T-helper 17 cell (primary cell): Measurements from ENCODE around the gene TMCC2. TPM values are rescaled to one million over a fixed set of nuclear protein-coding genes. Genes with fewer than 3 reads are reported as not detected.
A peak's percentile ranks its signal among the peaks of the same experiment; 100 is the strongest.

Experiments
- ATAC-seq: fragments of 150-1000 bp; cut with Tn5 transposase; 2 replicates; pipeline ENCODE4 v1.10.0; 2021; ENCODE audit warnings: mild to moderate bottlenecking, moderate library complexity
- DNase-seq, 3 donors: peaks; one replicate each; pipeline versions ENCODE4 v3.0.0 to v3.0.0-alpha.2; 2020 to 2021
- H3K9me3 ChIP-seq: one replicate; pipeline ENCODE4 v1.7.0; 2013; ENCODE audit warnings: low read length, mild to moderate bottlenecking; ENCODE audit not compliant: control insufficient read depth, poor library complexity, severe bottlenecking
- H3K27ac Mint-ChIP-seq: one replicate; pipeline ENCODE4 v1.8.0; 2022; ENCODE audit warnings: mild to moderate bottlenecking, moderate library complexity, mixed read lengths
- H3K27me3 Mint-ChIP-seq: one replicate; pipeline ENCODE4 v1.8.0; 2022; ENCODE audit warnings: mixed read lengths
- H3K36me3 Mint-ChIP-seq: one replicate; pipeline ENCODE4 v1.8.0; 2022; ENCODE audit warnings: low read depth, mixed read lengths
- H3K4me1 Mint-ChIP-seq: one replicate; pipeline ENCODE4 v1.8.0; 2022; ENCODE audit warnings: mild to moderate bottlenecking, mixed read lengths
- H3K4me3 Mint-ChIP-seq: one replicate; pipeline ENCODE4 v1.8.0; 2022; ENCODE audit warnings: mild to moderate bottlenecking, moderate library complexity, mixed read lengths
- total RNA-seq, 4 donors: library from RNA in 2 of 4; stranded (reverse) in 2 of 4; gene quantifications; one replicate each; pipeline ENCODE4 v1.2.3 and lab custom pipeline; 2022 to 2026

The TMCC2 gene
- total RNA-seq, 2 donors from 2014 or later, result 0.65 to 10.2 TPM

GRCh38 chr1:205262731-205263171 is 35.0 kb downstream of the TMCC2 start:
- H3K27ac Mint-ChIP-seq, result no peak overlapping the region
- DNase-seq (no peak), ATAC-seq (no peak)
- H3K9me3 ChIP-seq, result no peaks in the 10 kb centered on the region
- peaks cover 12% of the 10 kb centered on the region for H3K27me3 Mint-ChIP-seq
- no peaks in the 10 kb centered on the region for H3K36me3 Mint-ChIP-seq
- peaks cover 4% of the 10 kb centered on the region for H3K4me1 Mint-ChIP-seq
- H3K4me3 Mint-ChIP-seq, result no peak overlapping the region

GRCh38 chr1:205263580-205264190 is 35.9 kb downstream of the TMCC2 start:
- H3K27ac Mint-ChIP-seq, result no peak overlapping the region
- no peak overlapping the region for H3K4me3 Mint-ChIP-seq
- H3K36me3 Mint-ChIP-seq, result no peaks in the 10 kb centered on the region
- peaks cover 9% of the 10 kb centered on the region for H3K27me3 Mint-ChIP-seq
- ATAC-seq (no peak), DNase-seq (no peak)
- H3K4me1 Mint-ChIP-seq, result peaks cover 4% of the 10 kb centered on the region
- no peaks in the 10 kb centered on the region for H3K9me3 ChIP-seq

- H3K9me3 ChIP-seq, result no peaks in the 10 kb centered on the region
- Mint-ChIP-seq H3K4me3 (no peak overlapping the region), H3K27me3 (peaks cover 8% of the 10 kb centered on the region), H3K4me1 (peaks cover 2% of the 10 kb centered on the region), H3K36me3 (no peaks in the 10 kb centered on the region), H3K27ac (no peak overlapping the region)
- no peak for DNase-seq
- ATAC-seq, result no peak
These were observed 39.0 kb downstream of the TMCC2 start for GRCh38 chr1:205266611-205267305.

GRCh38 chr1:205267306-205267902 is 39.7 kb downstream of the TMCC2 start:
- H3K36me3 Mint-ChIP-seq, result no peaks in the 10 kb centered on the region
- DNase-seq (no peak), ATAC-seq (no peak)
- no peaks in the 10 kb centered on the region for H3K9me3 ChIP-seq
- H3K4me3 Mint-ChIP-seq, result no peak overlapping the region
- peaks cover 4% of the 10 kb centered on the region for H3K27me3 Mint-ChIP-seq
- no peak overlapping the region for H3K27ac Mint-ChIP-seq
- no peaks in the 10 kb centered on the region for H3K4me1 Mint-ChIP-seq

GRCh38 chr1:205268846-205269680 is 41.3 kb downstream of the TMCC2 start:
- H3K27ac Mint-ChIP-seq, result no peak overlapping the region
- ATAC-seq, result no peak
- no peaks in the 10 kb centered on the region for H3K9me3 ChIP-seq
- peaks cover 5% of the 10 kb centered on the region for H3K4me1 Mint-ChIP-seq
- H3K36me3 Mint-ChIP-seq, result no peaks in the 10 kb centered on the region
- no peak overlapping the region for H3K4me3 Mint-ChIP-seq
- peaks cover 4% of the 10 kb centered on the region for H3K27me3 Mint-ChIP-seq
- no peak for DNase-seq

- Mint-ChIP-seq H3K27ac (no peak overlapping the region), H3K4me3 (no peak overlapping the region), H3K36me3 (no peaks in the 10 kb centered on the region), H3K27me3 (peaks cover 4% of the 10 kb centered on the region), H3K4me1 (peaks cover 7% of the 10 kb centered on the region)
- DNase-seq, result no peak
- no peaks in the 10 kb centered on the region for H3K9me3 ChIP-seq
- ATAC-seq, result no peak
These were observed 42.0 kb downstream of the TMCC2 start for GRCh38 chr1:205269711-205270110.

- Mint-ChIP-seq H3K4me1 (peaks cover 10% of the 10 kb centered on the region), H3K36me3 (no peaks in the 10 kb centered on the region), H3K27ac (no peak overlapping the region), H3K4me3 (no peak overlapping the region), H3K27me3 (peaks cover 4% of the 10 kb centered on the region)
- DNase-seq, result no peak
- ATAC-seq, result no peak
- H3K9me3 ChIP-seq, result no peaks in the 10 kb centered on the region
These were observed 42.5 kb downstream of the TMCC2 start for GRCh38 chr1:205270271-205270670.

GRCh38 chr1:205270764-205271163 is 43.0 kb downstream of the TMCC2 start:
- ATAC-seq (no peak), DNase-seq (no peak)
- H3K27ac Mint-ChIP-seq, result no peak overlapping the region
- no peaks in the 10 kb centered on the region for H3K9me3 ChIP-seq
- H3K4me1 Mint-ChIP-seq, result peaks cover 14% of the 10 kb centered on the region
- H3K4me3 Mint-ChIP-seq, result no peak overlapping the region
- H3K27me3 Mint-ChIP-seq, result peaks cover 4% of the 10 kb centered on the region
- no peaks in the 10 kb centered on the region for H3K36me3 Mint-ChIP-seq

- no peak overlapping the region for H3K27ac Mint-ChIP-seq
- H3K36me3 Mint-ChIP-seq, result no peaks in the 10 kb centered on the region
- H3K27me3 Mint-ChIP-seq, result peaks cover 4% of the 10 kb centered on the region
- no peaks in the 10 kb centered on the region for H3K9me3 ChIP-seq
- ATAC-seq (no peak), DNase-seq (no peak)
- peaks cover 15% of the 10 kb centered on the region for H3K4me1 Mint-ChIP-seq
- no peak overlapping the region for H3K4me3 Mint-ChIP-seq
These were observed 43.5 kb downstream of the TMCC2 start for GRCh38 chr1:205271277-205271676.

GRCh38 chr1:205271745-205272144 is 44.0 kb downstream of the TMCC2 start:
- Mint-ChIP-seq H3K27ac (no peak overlapping the region), H3K27me3 (peaks cover 2% of the 10 kb centered on the region), H3K36me3 (no peaks in the 10 kb centered on the region), H3K4me1 (peaks cover 16% of the 10 kb centered on the region), H3K4me3 (no peak overlapping the region)
- H3K9me3 ChIP-seq, result no peaks in the 10 kb centered on the region
- DNase-seq (no peak), ATAC-seq (no peak)

- ATAC-seq, result no peak
- H3K27me3 Mint-ChIP-seq, result no peaks in the 10 kb centered on the region
- no peak overlapping the region for H3K27ac Mint-ChIP-seq
- DNase-seq, result no peak
- no peaks in the 10 kb centered on the region for H3K9me3 ChIP-seq
- H3K4me3 Mint-ChIP-seq, result no peak overlapping the region
- H3K4me1 Mint-ChIP-seq, result peaks cover 18% of the 10 kb centered on the region
- no peaks in the 10 kb centered on the region for H3K36me3 Mint-ChIP-seq
These were observed 44.8 kb downstream of the TMCC2 start for GRCh38 chr1:205272536-205272935.

GRCh38 chr1:205273551-205273982 is 45.8 kb downstream of the TMCC2 start:
- Mint-ChIP-seq H3K4me1 (peaks cover 22% of the 10 kb centered on the region), H3K36me3 (no peaks in the 10 kb centered on the region), H3K4me3 (peak overlapping the region; percentile 9), H3K27ac (peak overlapping the region; percentile 27), H3K27me3 (no peaks in the 10 kb centered on the region)
- ATAC-seq, result peak; percentile 94
- no peaks in the 10 kb centered on the region for H3K9me3 ChIP-seq
- peak; percentile 70 to 81 (median 72) for DNase-seq
